Epidermal melanocyte (primary cell): Measurements from ENCODE around the gene TTLL10.

Source experiments
- DNase-seq: peaks from one replicate; pipeline ENCODE4 v3.0.0; 2011; ENCODE audit warnings: low spot score; ENCODE audit not compliant: insufficient read length

Gene TTLL10

GRCh38 chr1:1245817-1246576 is 72.3 kb downstream of the TTLL10 start:
- no peak for DNase-seq

GRCh38 chr1:1246577-1247340 is 73.1 kb downstream of the TTLL10 start, which contains the start of gene C1QTNF12:
C1QTNF12 (minus strand) TSS chr1:1246722; CDS start chr1:1246690, 32 bp downstream.
- DNase-seq = no peak

- no peak for DNase-seq
Measured at GRCh38 chr1:1247341-1247913, 73.7 kb downstream of the TTLL10 start.
